Cardiac fibroblast (primary cell): ENCODE results near the gene IRF2BP2.
A peak's percentile ranks its signal among the peaks of the same experiment; 100 is the strongest.

Source experiments
- DNase-seq, 2 donors: peaks; one replicate each; pipeline versions ENCODE4 v3.0.0 to v3.0.0-alpha.2; 2010; ENCODE audit warnings: low read depth in 2 of 2
- H3K4me3 ChIP-seq, 2 donors: replicated peaks in 1 of 2; 1 replicate in 1 of 2; 2 replicates in 1 of 2; pipeline ENCODE4 v1.5.1; 2011; ENCODE audit warnings: low read depth in 2 of 2, low read length in 2 of 2, mild to moderate bottlenecking in 2 of 2, moderate library complexity in 1 of 2
- CTCF ChIP-seq: IDR thresholded peaks from one replicate; pipeline ENCODE4 v1.5.1; 2011; ENCODE audit warnings: low read depth, mild to moderate bottlenecking, low read length, inconsistent platforms

Gene IRF2BP2

DNA sequence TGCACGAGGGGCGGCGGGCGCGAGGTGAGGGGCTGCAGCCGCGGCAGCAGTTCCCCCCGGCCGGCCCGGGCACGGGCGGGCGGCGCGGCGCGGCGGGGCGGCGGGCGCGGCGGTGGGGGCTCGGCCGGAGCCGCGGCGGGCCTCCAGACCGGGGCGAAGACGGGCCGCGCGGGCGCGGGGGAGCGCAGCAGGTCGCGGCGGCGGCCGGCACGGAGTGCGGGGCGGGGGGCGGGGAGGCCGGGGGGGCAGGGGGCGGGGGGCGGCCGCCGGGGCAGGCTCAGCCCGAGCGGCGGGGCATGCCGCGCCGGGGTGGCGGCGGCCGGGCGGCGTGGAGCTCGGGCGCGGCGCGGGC, 311 bp downstream of the IRF2BP2 start:
- H3K4me3 ChIP-seq: peak overlapping the region in 1 of 2 donors; percentile 69
- DNase-seq: no peak
- TF ChIP-seq CTCF: no peak

DNA sequence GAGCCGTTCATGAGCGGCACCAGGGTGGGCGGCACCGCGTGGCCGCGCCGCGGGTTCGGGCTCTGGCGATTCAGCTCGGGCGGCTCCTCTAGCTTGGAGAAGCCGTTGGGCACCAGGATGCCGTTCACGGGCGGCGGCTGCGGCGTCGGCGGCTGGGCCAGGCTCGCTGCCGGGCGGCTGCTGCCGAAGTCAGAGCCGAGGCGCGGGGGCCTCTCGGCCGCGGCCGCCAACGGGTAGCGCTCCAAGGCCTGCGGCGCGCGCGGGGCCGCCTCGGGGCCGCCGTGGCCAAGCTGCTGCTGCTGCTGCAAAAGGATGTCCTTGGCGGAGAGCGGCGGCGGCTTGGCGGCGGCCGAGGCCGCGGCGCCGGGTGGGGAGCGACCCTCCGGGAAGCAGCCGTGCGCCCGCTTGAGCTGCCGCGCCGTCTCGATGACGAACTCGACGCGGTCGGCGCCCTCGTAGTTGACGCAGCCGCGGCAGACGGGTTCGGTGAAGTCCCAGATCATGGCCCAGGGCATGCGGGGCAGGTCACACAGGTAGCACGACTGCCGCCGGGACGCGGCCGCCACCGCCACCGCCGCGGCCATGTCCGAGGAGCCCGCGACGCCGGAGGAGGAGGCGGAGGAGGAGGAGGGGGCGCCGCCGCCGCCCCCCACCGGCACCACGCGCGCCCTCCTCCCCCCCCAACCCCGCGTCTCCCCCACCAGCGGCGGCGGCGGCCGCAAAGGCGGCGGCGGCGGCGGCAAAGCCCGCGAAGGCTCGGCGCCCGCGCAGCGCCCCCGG, 877 bp downstream of the IRF2BP2 start:
- H3K4me3 ChIP-seq: peak overlapping the region; percentile 62 to 69
- peak; percentile 50 to 69 for DNase-seq
- TF ChIP-seq CTCF: no peak

DNA sequence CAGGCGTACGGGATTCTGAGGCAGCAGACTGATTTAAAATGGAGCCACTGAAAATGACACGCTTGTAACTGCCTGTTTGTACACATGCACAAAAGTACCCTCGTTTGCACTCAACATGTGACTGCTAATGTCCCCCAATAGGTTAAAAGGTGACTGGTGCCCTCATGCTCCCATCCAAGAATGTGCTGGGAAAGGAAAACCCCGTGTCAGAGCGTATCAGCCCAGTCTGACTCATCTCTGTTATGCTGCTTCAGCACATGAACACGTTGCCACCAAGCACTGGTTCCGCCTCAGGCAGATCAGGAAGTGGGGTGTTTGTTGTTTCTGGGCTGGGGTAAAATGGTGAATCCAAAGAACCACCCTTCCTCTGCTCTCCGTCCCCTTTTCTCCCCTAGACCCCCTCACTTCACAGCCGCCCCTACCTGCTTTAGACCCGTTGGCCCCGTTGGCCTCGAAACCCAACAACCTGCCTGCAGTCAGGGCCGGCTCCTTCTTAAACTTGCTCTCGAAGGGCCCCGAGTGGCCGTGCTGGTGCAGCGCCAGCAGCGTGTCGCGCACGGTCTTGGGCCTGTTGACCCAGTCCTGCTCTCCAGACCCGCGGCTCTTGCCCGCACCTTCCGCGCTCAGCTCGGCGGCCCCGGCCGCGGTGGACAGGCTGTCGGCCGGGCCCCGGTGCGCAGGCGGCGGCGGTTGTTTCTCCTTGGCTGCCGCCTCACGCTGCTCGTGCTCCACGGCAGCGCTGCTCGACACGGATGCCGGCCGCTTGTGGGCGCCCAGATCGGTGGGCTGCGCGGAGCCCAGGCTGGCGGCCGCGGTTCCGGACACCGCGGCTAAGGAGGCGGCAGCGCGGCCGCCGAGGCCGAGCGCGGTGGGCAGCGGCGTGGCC, 1.7 kb downstream of the IRF2BP2 start:
- TF ChIP-seq CTCF: no peak
- peak overlapping the region; percentile 62 to 69 for H3K4me3 ChIP-seq
- DNase-seq: peak; percentile 95

GRCh38 chr1:234607109-234608024, 2.6 kb downstream of the IRF2BP2 start:
- DNase-seq: peak; percentile 52 to 65
- peak; percentile 4 for TF ChIP-seq CTCF
- peak overlapping the region; percentile 62 to 69 for H3K4me3 ChIP-seq

DNA sequence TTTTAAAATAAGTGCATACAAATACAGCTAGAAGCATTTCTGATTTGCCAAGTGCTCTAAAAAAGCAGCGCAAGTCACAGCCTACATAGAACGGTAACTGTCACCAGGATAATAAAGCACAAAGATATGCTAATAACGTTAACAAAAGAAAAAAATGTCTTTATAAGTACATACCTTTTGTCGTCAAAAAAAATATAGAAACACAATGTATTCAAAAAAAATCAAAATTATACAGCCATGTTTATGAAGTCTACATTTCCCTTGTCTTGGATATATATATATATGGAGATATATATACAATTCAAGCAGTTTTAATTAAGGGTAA, 3.2 kb downstream of the IRF2BP2 start:
- peak overlapping the region; percentile 62 to 69 for H3K4me3 ChIP-seq
- no peak for DNase-seq
- TF ChIP-seq CTCF: no peak

DNA sequence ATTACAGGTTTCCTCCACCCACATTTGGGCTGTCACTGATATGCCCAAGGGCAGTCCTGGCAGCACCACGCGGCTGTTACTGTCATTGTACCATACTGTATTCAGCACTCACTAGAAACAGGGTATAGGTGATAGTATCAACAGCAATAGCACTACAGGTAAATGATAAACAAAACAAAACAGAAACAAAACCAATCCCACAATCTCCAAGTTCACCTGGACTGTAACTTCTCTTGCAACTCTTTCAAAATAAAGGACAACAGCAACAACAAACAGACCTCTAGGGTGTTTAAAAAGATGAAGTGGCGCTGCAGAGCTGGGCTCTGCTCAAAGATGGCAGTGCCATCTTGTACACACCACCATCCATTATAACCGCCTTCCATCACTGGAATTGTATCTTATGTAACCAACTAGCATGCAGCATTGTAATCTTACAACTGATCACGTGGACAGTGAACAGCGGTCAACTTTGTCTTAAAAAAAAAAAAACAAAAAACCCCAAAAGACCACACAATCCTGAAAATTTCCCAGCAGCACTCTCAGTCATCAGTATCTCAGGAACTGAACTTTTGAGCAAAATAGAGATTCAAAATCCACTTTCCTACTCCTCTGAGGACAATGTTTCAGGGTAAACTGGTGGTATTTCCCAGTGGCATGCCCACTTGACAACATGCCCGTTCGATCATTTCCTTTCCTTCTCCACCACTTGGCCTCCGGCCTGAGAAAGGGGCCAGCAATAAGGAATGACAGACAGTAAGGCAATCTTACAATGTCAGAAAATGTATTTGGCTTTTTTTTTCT, 3.8 kb downstream of the IRF2BP2 start:
- DNase-seq: peak; percentile 66 to 79
- peak overlapping the region; percentile 62 to 69 for H3K4me3 ChIP-seq
- no peak for TF ChIP-seq CTCF
